ENCODE data around the gene ME3.

DNA sequence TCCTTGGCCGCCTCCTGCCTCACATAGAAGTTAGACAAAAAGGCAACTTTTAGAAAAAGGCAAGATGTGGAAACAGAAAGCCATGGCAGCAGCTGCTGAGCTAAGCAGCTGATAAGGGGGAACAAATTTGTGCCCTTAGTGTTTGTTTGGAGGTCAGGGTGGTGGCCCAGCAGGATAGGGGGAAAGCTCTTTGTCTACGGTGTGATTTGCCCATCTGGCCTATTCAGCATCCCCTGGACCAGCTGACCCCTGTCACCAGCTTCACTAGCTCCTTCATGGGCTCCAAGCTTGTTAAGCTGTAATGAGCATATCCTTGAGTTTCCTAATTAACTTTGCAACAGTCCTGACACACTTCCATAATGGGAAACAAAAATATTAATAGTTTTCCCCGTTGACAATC, 5.9 kb upstream of the ME3 start:
- TF ChIP-seq POLR2A (IDR thresholded peaks at IDR 0.05) = no peak
- no peak for TF ChIP-seq CTCF (IDR thresholded peaks at IDR 0.05)
- TF ChIP-seq EP300 (IDR thresholded peaks at IDR 0.05) = no peak
- TF ChIP-seq POLR2AphosphoS5 (IDR thresholded peaks at IDR 0.05) = no peak

Data from gastroesophageal sphincter (tissue), 3 donors.